Fibroblast of lung (primary cell): ENCODE results near the gene SNX21. TPM values are rescaled to one million over a fixed set of nuclear protein-coding genes. Genes with fewer than 3 reads are reported as not detected.

Experiments
- DNase-seq, 2 donors: peaks; one replicate each; pipeline versions ENCODE4 v3.0.0 to v3.0.0-alpha.2; 2010; ENCODE audit warnings: low read depth in 2 of 2
- H2AFZ ChIP-seq: 2 replicates; pipeline ENCODE4 v1.5.1; 2012; ENCODE audit warnings: low read length, control low read depth, inconsistent platforms
- H3K27ac ChIP-seq: 2 replicates; pipeline ENCODE4 v1.5.1; 2011; ENCODE audit warnings: low read length, control low read depth; ENCODE audit not compliant: insufficient read depth
- H3K27me3 ChIP-seq: 2 replicates; pipeline ENCODE4 v1.5.1; 2011; ENCODE audit warnings: mild to moderate bottlenecking, low read length; ENCODE audit not compliant: control insufficient read depth, insufficient read depth
- H3K36me3 ChIP-seq: 2 replicates; pipeline ENCODE4 v1.5.1; 2011; ENCODE audit warnings: low read length; ENCODE audit not compliant: control insufficient read depth, insufficient read depth
- H3K4me1 ChIP-seq: 2 replicates; pipeline ENCODE4 v1.5.1; 2011; ENCODE audit warnings: low read length; ENCODE audit not compliant: control insufficient read depth, insufficient read depth; ENCODE audit errors: extremely low read depth
- H3K4me2 ChIP-seq: 2 replicates; pipeline ENCODE4 v1.5.1; 2011; ENCODE audit warnings: low read length, control low read depth; ENCODE audit not compliant: insufficient read depth; ENCODE audit errors: extremely low read depth
- H3K4me3 ChIP-seq, 4 experiments: fragments of 200-600 bp in 1 of 4; sonication (generic) in 1 of 4; replicated peaks in 1 of 4; 2 replicates each; pipeline ENCODE4 v1.5.1; 2011 to 2016; ENCODE audit warnings: low read length in 4 of 4, low read depth in 3 of 4, mild to moderate bottlenecking in 3 of 4, control low read depth in 2 of 4, inconsistent platforms in 1 of 4, mixed read lengths in 1 of 4; ENCODE audit not compliant: insufficient read depth in 1 of 4; ENCODE audit errors: control extremely low read depth in 1 of 4
- H3K79me2 ChIP-seq: 2 replicates; pipeline ENCODE4 v1.5.1; 2012; ENCODE audit warnings: mild to moderate bottlenecking, low read length, inconsistent platforms; ENCODE audit not compliant: control insufficient read depth, insufficient read depth
- H3K9ac ChIP-seq: 2 replicates; pipeline ENCODE4 v1.5.1; 2011; ENCODE audit warnings: mild to moderate bottlenecking, low read length, control low read depth; ENCODE audit not compliant: insufficient read depth
- H3K9me3 ChIP-seq: 2 replicates; pipeline ENCODE4 v1.5.1; 2012; ENCODE audit warnings: low read depth, low read length; ENCODE audit not compliant: control insufficient read depth, insufficient read depth
- H4K20me1 ChIP-seq: 2 replicates; pipeline ENCODE4 v1.5.1; 2011; ENCODE audit warnings: low read length; ENCODE audit not compliant: control insufficient read depth, insufficient read depth; ENCODE audit errors: extremely low read depth
- EZH2 ChIP-seq: IDR thresholded peaks from 2 replicates; pipeline ENCODE4 v1.5.1; 2012; ENCODE audit warnings: low read length, control low read depth, mild to moderate bottlenecking; ENCODE audit errors: missing control alignments
- polyA plus RNA-seq, 2 donors: library from polyadenylated mRNA; depleted of rRNA in 1 of 2; stranded (reverse) in 1 of 2; unstranded in 1 of 2; fragments of >200 nt; gene quantifications; 2 replicates each; pipeline ENCODE4 v1.2.1, GENCODE V29; 2011 to 2012; ENCODE audit warnings: missing spikeins in 1 of 2
- total RNA-seq: library from RNA; depleted of rRNA; stranded (reverse); fragments of >200 nt; gene quantifications from 2 replicates; pipeline ENCODE4 v1.2.1, GENCODE V29; 2014
- TF ChIP-seq, protein P1 (sequence below), 2 donors: IDR thresholded peaks in 1 of 2; conservative IDR thresholded peaks in 1 of 2; 1 replicate in 1 of 2; 2 replicates in 1 of 2; pipeline ENCODE4 v1.5.1; 2011 to 2012; ENCODE audit warnings: low read length in 2 of 2, control low read depth in 1 of 2, inconsistent platforms in 1 of 2, low read depth in 1 of 2, mild to moderate bottlenecking in 1 of 2

SNX21 gene
- total and polyA plus RNA-seq, 2 donors (not counting 1 experiment from before 2014, with no cell fraction given) = 21.8 to 101 TPM

DNA sequence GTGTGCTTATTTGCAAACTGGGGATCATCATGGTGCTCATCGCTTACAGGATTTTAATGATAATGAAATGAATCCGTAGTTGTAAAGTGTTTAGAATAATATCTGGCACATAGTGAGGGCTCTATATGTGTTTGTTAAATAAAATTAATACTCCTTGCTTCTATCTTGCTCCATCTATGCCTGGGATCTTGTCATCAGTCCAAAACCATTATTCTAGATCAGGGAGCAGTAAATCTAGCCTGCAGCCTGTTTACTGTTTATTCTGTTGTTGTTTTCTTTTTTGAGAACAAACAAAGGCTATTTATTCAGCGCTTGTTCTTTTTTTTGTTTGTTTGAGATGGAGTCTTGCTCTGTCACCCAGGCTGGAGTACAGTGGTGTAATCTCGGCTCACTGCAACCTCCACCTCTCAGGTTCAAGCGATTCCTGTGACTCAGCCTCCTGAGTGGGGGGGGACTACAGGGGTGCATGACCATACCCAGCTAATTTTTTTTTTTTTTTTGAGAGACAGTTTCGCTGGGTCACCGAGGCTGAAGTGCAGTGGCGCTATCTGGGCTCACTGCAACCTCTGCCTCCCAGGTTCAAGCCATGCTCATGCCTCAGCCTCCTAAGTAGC is 15.5 kb downstream of the SNX21 start:
- no peaks in the 10 kb centered on the region for H3K27me3 ChIP-seq

DNA sequence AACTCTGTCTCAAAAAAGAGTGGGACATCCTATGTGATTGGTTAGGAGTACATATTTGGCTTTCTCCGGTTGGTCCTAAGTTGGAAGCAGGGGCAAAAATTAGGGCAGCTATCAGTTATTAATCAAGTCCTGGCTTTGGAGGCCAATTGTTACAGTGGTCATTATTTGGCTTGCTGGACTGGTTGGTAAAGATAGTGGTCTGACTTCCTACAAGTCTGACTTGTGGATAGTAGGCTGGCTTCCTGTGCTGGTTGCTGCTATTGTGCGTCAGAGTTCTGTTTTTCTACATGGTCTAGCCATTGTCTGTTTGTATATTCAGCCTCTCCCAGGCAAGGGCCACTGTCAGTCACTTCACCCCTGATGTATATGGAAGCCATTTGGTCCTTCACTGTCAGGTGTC is 16.6 kb downstream of the SNX21 start:
- H4K20me1 ChIP-seq = no peaks in the 10 kb centered on the region
- H3K4me3 ChIP-seq = no peak overlapping the region
- no peak overlapping the region for H3K27ac ChIP-seq
- no peak overlapping the region for H2AFZ ChIP-seq
- no peak overlapping the region for H3K4me2 ChIP-seq
- no peak overlapping the region for H3K9ac ChIP-seq
- H3K27me3 ChIP-seq = no peaks in the 10 kb centered on the region
- DNase-seq = no peak
- H3K4me1 ChIP-seq = no peaks in the 10 kb centered on the region
- peaks cover 5% of the 10 kb centered on the region for H3K79me2 ChIP-seq
- TF ChIP-seq, protein P1, sequence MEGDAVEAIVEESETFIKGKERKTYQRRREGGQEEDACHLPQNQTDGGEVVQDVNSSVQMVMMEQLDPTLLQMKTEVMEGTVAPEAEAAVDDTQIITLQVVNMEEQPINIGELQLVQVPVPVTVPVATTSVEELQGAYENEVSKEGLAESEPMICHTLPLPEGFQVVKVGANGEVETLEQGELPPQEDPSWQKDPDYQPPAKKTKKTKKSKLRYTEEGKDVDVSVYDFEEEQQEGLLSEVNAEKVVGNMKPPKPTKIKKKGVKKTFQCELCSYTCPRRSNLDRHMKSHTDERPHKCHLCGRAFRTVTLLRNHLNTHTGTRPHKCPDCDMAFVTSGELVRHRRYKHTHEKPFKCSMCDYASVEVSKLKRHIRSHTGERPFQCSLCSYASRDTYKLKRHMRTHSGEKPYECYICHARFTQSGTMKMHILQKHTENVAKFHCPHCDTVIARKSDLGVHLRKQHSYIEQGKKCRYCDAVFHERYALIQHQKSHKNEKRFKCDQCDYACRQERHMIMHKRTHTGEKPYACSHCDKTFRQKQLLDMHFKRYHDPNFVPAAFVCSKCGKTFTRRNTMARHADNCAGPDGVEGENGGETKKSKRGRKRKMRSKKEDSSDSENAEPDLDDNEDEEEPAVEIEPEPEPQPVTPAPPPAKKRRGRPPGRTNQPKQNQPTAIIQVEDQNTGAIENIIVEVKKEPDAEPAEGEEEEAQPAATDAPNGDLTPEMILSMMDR (conservative IDR thresholded peaks at IDR 0.05 in 1 of 2, IDR thresholded peaks at IDR 0.05 in 1 of 2; ENCODE audit: low read depth in 1 of 2, low read length in 2 of 2) = no peak
- TF ChIP-seq EZH2 = no peak
- peaks cover 6% of the 10 kb centered on the region for H3K36me3 ChIP-seq
- no peaks in the 10 kb centered on the region for H3K9me3 ChIP-seq

More for the DNA sequence above, 15.5 kb downstream of the SNX21 start:
- H3K79me2 ChIP-seq = no peaks in the 10 kb centered on the region
- no peak overlapping the region for H3K4me3 ChIP-seq
- H3K36me3 ChIP-seq = peaks cover 2% of the 10 kb centered on the region
- no peak overlapping the region for H3K4me2 ChIP-seq
- no peaks in the 10 kb centered on the region for H3K4me1 ChIP-seq
- H2AFZ ChIP-seq = no peak overlapping the region
- no peak overlapping the region for H3K9ac ChIP-seq
- no peak for TF ChIP-seq EZH2
- TF ChIP-seq, protein P1 (conservative IDR thresholded peaks at IDR 0.05 in 1 of 2, IDR thresholded peaks at IDR 0.05 in 1 of 2; ENCODE audit: low read depth in 1 of 2, low read length in 2 of 2) = no peak
- no peak overlapping the region for H3K27ac ChIP-seq
- DNase-seq = no peak
- no peaks in the 10 kb centered on the region for H4K20me1 ChIP-seq
- no peaks in the 10 kb centered on the region for H3K9me3 ChIP-seq

DNA sequence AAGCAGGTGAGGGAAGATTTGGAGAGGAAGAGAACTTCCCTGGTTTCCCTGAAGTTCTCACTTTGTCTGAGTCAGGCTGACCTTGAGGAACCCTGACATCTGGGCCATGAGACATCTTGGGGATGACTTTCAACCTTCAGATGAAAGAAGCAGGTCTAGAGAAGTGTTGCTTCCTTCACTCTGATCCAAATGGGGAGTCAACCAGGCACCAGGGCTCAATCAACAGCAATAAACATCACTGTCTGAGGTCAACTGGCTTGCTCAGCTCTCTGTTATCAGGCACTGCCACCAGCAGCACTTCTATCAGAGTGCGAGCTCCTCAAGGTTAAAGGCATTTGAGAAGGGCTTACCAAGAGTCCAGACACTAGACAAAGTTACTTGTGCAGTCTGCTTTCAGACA is 17.3 kb downstream of the SNX21 start:
- Histone ChIP-seq H3K4me3 (no peak overlapping the region), H3K36me3 (peaks cover 6% of the 10 kb centered on the region), H3K27ac (no peak overlapping the region), H3K79me2 (peaks cover 8% of the 10 kb centered on the region), H3K9ac (no peak overlapping the region), H3K4me2 (no peak overlapping the region), H4K20me1 (no peaks in the 10 kb centered on the region), H3K9me3 (no peaks in the 10 kb centered on the region), H2AFZ (no peak overlapping the region), H3K27me3 (no peaks in the 10 kb centered on the region), H3K4me1 (no peaks in the 10 kb centered on the region)
- DNase-seq = no peak
- TF ChIP-seq EZH2 = no peak
- TF ChIP-seq, protein P1 (conservative IDR thresholded peaks at IDR 0.05 in 1 of 2, IDR thresholded peaks at IDR 0.05 in 1 of 2; ENCODE audit: low read depth in 1 of 2, low read length in 2 of 2) = no peak
